Femur (tissue), 1 donor: ENCODE measurements around the gene DAND5.
"Not testable (repeated sequence)": the region's sequence is repeated elsewhere in the genome, so short reads cannot be mapped to it uniquely, and the experiment has no call there.

Experiments used
- DNase-seq: peaks from one replicate; pipeline ENCODE4 v3.0.0-alpha.2; 2017

The DAND5 gene

GRCh38 chr19:12967907-12968306 is 1.5 kb upstream of the DAND5 start:
- no peak for DNase-seq

- no peak for DNase-seq
Observed at GRCh38 chr19:12970070-12970820, 869 bp downstream of the DAND5 start.

- DNase-seq = no peak
Observed at GRCh38 chr19:12973236-12973635, 3.9 kb downstream of the DAND5 start.

- peak; percentile 37 for DNase-seq
Observed at GRCh38 chr19:12974301-12975220, 5.2 kb downstream of the DAND5 start.

- no peak for DNase-seq
Observed at GRCh38 chr19:12975221-12975741, 5.9 kb downstream of the DAND5 start.

- DNase-seq = not testable (repeated sequence)
Observed at GRCh38 chr19:12976109-12976508, 6.7 kb downstream of the DAND5 start.

- DNase-seq = no peak
Observed at GRCh38 chr19:12979974-12980373, 10.6 kb downstream of the DAND5 start.

- DNase-seq = no peak
Observed at GRCh38 chr19:12982648-12983047, 13.3 kb downstream of the DAND5 start.

GRCh38 chr19:12983091-12983490 is 13.7 kb downstream of the DAND5 start:
- DNase-seq = no peak

GRCh38 chr19:12983542-12984142 is 14.3 kb downstream of the DAND5 start:
- DNase-seq = peak; percentile 89

- DNase-seq = peak; percentile 33
Observed at GRCh38 chr19:12984143-12984627, 14.8 kb downstream of the DAND5 start.

GRCh38 chr19:12984683-12985048 is 15.3 kb downstream of the DAND5 start:
- DNase-seq = peak; percentile 61

- peak; percentile 86 for DNase-seq
Observed at GRCh38 chr19:12985049-12985776, 15.8 kb downstream of the DAND5 start.

- no peak for DNase-seq
Observed at GRCh38 chr19:12986726-12987125, 17.4 kb downstream of the DAND5 start.

GRCh38 chr19:12987190-12987589 is 17.8 kb downstream of the DAND5 start:
- no peak for DNase-seq

GRCh38 chr19:12987781-12988180 is 18.4 kb downstream of the DAND5 start:
- DNase-seq = no peak

- DNase-seq = no peak
Observed at GRCh38 chr19:12990431-12990830, 21.1 kb downstream of the DAND5 start.

- no peak for DNase-seq
Observed at GRCh38 chr19:12990853-12991252, 21.5 kb downstream of the DAND5 start.

- no peak for DNase-seq
Observed at GRCh38 chr19:12991296-12991695, 21.9 kb downstream of the DAND5 start.

- DNase-seq = no peak
Observed at GRCh38 chr19:12992729-12993128, 23.4 kb downstream of the DAND5 start.

GRCh38 chr19:12993562-12993961 is 24.2 kb downstream of the DAND5 start:
- DNase-seq = no peak
